ENCODE data around the gene CLDN34.

GRCh38 chrX:9917861-9918260, 49.3 kb upstream of the CLDN34 start:
- TF ChIP-seq ZNF384 (IDR thresholded peaks at IDR 0.05) (no peak), SUZ12 (IDR thresholded peaks at IDR 0.05) (no peak)
